Neural progenitor cell (in vitro differentiated cells): ENCODE measurements around the gene ZNF722. TPM values are rescaled to one million over a fixed set of nuclear protein-coding genes. Genes with fewer than 3 reads are reported as not detected.

ENCODE experiments used
- DNase-seq: peaks from one replicate; pipeline ENCODE4 v3.0.0-alpha.2; 2016; ENCODE audit warnings: low spot score
- H2AFZ ChIP-seq: fragments of 200-600 bp; sonication (generic); replicated peaks from 2 replicates; pipeline ENCODE4 v1.6.1; 2016; ENCODE audit warnings: antibody characterized with exemption
- H3F3A ChIP-seq: fragments of 200-600 bp; sonication (generic); 2 replicates; pipeline ENCODE4 v1.6.1; 2016; ENCODE audit warnings: antibody characterized with exemption, low read depth
- H3K27ac ChIP-seq: fragments of 200-600 bp; sonication (generic); 2 replicates; pipeline ENCODE4 v1.5.1; 2016; ENCODE audit warnings: mild to moderate bottlenecking
- H3K27me3 ChIP-seq: fragments of 200-600 bp; sonication (generic); 2 replicates; pipeline ENCODE4 v1.6.1; 2016; ENCODE audit warnings: mild to moderate bottlenecking, moderate library complexity
- H3K36me3 ChIP-seq: fragments of 200-600 bp; sonication (generic); 2 replicates; pipeline ENCODE4 v1.5.1; 2016
- H3K4me1 ChIP-seq: fragments of 200-600 bp; sonication (generic); 2 replicates; pipeline ENCODE4 v1.6.1; 2016; ENCODE audit warnings: mixed run types
- H3K4me2 ChIP-seq: fragments of 200-600 bp; sonication (generic); 2 replicates; pipeline ENCODE4 v1.6.1; 2016
- H3K4me3 ChIP-seq: fragments of 200-600 bp; sonication (generic); 2 replicates; pipeline ENCODE4 v1.5.1; 2016
- H3K79me2 ChIP-seq: fragments of 200-600 bp; sonication (generic); 2 replicates; pipeline ENCODE4 v1.6.1; 2016; ENCODE audit warnings: low read depth
- H3K9ac ChIP-seq: fragments of 200-600 bp; sonication (generic); 2 replicates; pipeline ENCODE4 v1.6.1; 2016
- H3K9me3 ChIP-seq: fragments of 200-600 bp; sonication (generic); 2 replicates; pipeline ENCODE4 v1.5.1; 2016; ENCODE audit warnings: low read depth
- H4K20me1 ChIP-seq: fragments of 200-600 bp; sonication (generic); 2 replicates; pipeline ENCODE4 v1.6.1; 2016; ENCODE audit warnings: low read depth
- H3K27ac Mint-ChIP-seq: 3 replicates; pipeline ENCODE4 v1.8.0; 2021; ENCODE audit warnings: mixed read lengths
- H3K27me3 Mint-ChIP-seq: 2 replicates; pipeline ENCODE4 v1.8.0; 2022; ENCODE audit warnings: low read depth, mild to moderate bottlenecking, inconsistent platforms, moderate library complexity, mixed read lengths; ENCODE audit not compliant: insufficient read depth
- H3K36me3 Mint-ChIP-seq: 3 replicates; pipeline ENCODE4 v1.8.0; 2021; ENCODE audit warnings: mixed read lengths
- H3K4me1 Mint-ChIP-seq: 3 replicates; pipeline ENCODE4 v1.8.0; 2021; ENCODE audit warnings: mixed read lengths
- H3K4me3 Mint-ChIP-seq: 3 replicates; pipeline ENCODE4 v1.8.0; 2021; ENCODE audit warnings: mild to moderate bottlenecking, moderate library complexity, mixed read lengths
- H3K9me3 Mint-ChIP-seq: 3 replicates; pipeline ENCODE4 v1.8.0; 2020; ENCODE audit warnings: mixed read lengths
- EZH2 ChIP-seq: fragments of 200-600 bp; sonication (generic); IDR thresholded peaks from 2 replicates; pipeline ENCODE4 v1.6.1; 2017; ENCODE audit warnings: antibody characterized with exemption, mild to moderate bottlenecking, moderate library complexity
- EZH2phosphoT487 ChIP-seq: fragments of 200-600 bp; sonication (generic); IDR thresholded peaks from 2 replicates; pipeline ENCODE4 v1.6.1; 2017; ENCODE audit warnings: antibody characterized with exemption
- small RNA-seq: library from RNA; depleted of rRNA; stranded (forward); fragments of <200 nt; gene quantifications from one replicate; pipeline ENCODE3, GENCODE V24; 2015
- total RNA-seq: library from RNA; depleted of rRNA; stranded (reverse); fragments of >200 nt; gene quantifications from 2 replicates; pipeline ENCODE4 v1.2.3, GENCODE V29; 2015; ENCODE audit warnings: low replicate concordance
- TF ChIP-seq, protein P1 (sequence below): fragments of 200-600 bp; sonication (generic); IDR thresholded peaks from 2 replicates; pipeline ENCODE4 v1.5.1; 2017; ENCODE audit warnings: antibody characterized with exemption, mild to moderate bottlenecking

The ZNF722 gene
- total RNA-seq, 1 donor from 2014 or later: not detected

DNA sequence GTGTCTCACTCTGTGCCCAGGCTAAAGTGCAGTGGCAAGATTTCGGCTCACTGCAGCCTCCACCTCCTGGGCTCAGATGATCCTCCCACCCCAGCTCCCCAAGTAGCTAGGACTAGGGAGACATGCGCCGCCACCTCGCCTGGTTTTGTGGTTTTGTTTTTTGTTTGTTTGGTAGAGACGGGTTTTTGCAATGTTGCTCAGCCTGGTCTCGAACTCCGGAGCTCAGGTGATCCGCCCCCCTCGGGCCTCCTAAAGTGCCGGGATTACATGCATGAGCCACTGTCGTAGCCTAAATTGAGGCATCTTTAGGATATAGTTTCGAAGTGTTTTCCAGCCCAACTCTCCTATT, 47.4 kb downstream of the ZNF722 start:
- no peaks in the 10 kb centered on the region for H3K36me3 Mint-ChIP-seq
- Histone ChIP-seq H3K4me2 (no peak overlapping the region), H3K27ac (no peak overlapping the region), H3K36me3 (no peaks in the 10 kb centered on the region), H3K9ac (no peak overlapping the region), H3K27me3 (no peaks in the 10 kb centered on the region), H4K20me1 (no peaks in the 10 kb centered on the region), H2AFZ (no peak overlapping the region), H3K9me3 (peaks cover 14% of the 10 kb centered on the region), H3K4me3 (no peak overlapping the region), H3K4me1 (no peaks in the 10 kb centered on the region), H3F3A (no peaks in the 10 kb centered on the region), H3K79me2 (no peaks in the 10 kb centered on the region)
- no peak overlapping the region for H3K27ac Mint-ChIP-seq
- H3K9me3 Mint-ChIP-seq: peaks cover 55% of the 10 kb centered on the region
- TF ChIP-seq EZH2phosphoT487: no peak
- no peak for TF ChIP-seq EZH2
- TF ChIP-seq, protein P1, sequence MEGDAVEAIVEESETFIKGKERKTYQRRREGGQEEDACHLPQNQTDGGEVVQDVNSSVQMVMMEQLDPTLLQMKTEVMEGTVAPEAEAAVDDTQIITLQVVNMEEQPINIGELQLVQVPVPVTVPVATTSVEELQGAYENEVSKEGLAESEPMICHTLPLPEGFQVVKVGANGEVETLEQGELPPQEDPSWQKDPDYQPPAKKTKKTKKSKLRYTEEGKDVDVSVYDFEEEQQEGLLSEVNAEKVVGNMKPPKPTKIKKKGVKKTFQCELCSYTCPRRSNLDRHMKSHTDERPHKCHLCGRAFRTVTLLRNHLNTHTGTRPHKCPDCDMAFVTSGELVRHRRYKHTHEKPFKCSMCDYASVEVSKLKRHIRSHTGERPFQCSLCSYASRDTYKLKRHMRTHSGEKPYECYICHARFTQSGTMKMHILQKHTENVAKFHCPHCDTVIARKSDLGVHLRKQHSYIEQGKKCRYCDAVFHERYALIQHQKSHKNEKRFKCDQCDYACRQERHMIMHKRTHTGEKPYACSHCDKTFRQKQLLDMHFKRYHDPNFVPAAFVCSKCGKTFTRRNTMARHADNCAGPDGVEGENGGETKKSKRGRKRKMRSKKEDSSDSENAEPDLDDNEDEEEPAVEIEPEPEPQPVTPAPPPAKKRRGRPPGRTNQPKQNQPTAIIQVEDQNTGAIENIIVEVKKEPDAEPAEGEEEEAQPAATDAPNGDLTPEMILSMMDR: no peak
- no peak for DNase-seq
- H3K4me1 Mint-ChIP-seq: no peaks in the 10 kb centered on the region
- H3K27me3 Mint-ChIP-seq: peaks cover 8% of the 10 kb centered on the region
- no peak overlapping the region for H3K4me3 Mint-ChIP-seq

Small RNAs within 50 kb of the gene (small RNA-seq; reads per million reads assigned to genes)
- gene AC092634.1 (not detected), gene AC092634.7 (not detected), gene VN1R36P (not detected)

Other genes with a start within 250 kb of the ZNF722 start
- gene ZNF727, start 46.6 kb downstream of the ZNF722 start, total RNA-seq: not detected in 2 replicates
- not detected in 2 replicates for gene ZNF735, start 208.4 kb downstream of the ZNF722 start, total RNA-seq
- not detected in 2 replicates for gene ZNF679, start 229.6 kb downstream of the ZNF722 start, total RNA-seq